DOHH2 (cell line): ENCODE data around the gene CPNE5.

Source experiments
- EZH2phosphoT487 ChIP-seq: fragments of 200-600 bp; sonication (generic); IDR thresholded peaks from 2 replicates; pipeline ENCODE4 v1.6.1; 2017; ENCODE audit warnings: borderline replicate concordance, mild to moderate bottlenecking, antibody characterized with exemption, low read length, moderate library complexity, mixed read lengths
- TF ChIP-seq, protein P1 (sequence below): fragments of 200-600 bp; sonication (generic); IDR thresholded peaks from one replicate; pipeline ENCODE4 v1.5.1; 2014; ENCODE audit warnings: antibody characterized with exemption, mild to moderate bottlenecking, low read depth, low read length; ENCODE audit not compliant: poor library complexity, severe bottlenecking

DNA sequence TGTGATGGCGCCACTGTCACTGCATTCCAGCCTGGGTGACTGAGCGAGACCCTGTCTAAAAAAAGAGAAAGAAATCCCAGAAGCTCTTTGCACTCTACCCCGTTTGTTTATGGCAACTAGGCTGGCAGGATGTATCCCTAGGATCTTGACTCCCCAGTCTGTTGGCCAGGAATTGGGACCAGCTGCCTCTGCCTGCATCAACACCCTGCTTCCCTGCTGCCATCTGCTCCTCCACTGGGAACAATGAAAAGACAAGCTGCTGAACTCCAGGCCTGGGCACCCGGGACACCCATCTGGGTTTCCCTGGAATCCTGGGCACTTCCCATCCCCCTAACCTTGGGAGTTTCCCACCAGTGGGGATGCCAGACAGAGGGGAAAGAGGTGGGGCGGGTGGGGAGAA lies 64.9 kb downstream of the CPNE5 start:
- TF ChIP-seq, protein P1, sequence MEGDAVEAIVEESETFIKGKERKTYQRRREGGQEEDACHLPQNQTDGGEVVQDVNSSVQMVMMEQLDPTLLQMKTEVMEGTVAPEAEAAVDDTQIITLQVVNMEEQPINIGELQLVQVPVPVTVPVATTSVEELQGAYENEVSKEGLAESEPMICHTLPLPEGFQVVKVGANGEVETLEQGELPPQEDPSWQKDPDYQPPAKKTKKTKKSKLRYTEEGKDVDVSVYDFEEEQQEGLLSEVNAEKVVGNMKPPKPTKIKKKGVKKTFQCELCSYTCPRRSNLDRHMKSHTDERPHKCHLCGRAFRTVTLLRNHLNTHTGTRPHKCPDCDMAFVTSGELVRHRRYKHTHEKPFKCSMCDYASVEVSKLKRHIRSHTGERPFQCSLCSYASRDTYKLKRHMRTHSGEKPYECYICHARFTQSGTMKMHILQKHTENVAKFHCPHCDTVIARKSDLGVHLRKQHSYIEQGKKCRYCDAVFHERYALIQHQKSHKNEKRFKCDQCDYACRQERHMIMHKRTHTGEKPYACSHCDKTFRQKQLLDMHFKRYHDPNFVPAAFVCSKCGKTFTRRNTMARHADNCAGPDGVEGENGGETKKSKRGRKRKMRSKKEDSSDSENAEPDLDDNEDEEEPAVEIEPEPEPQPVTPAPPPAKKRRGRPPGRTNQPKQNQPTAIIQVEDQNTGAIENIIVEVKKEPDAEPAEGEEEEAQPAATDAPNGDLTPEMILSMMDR = no peak
- no peak for TF ChIP-seq EZH2phosphoT487
